HG02642 (cell line): ENCODE results near the gene CCNI2.

Experiments used
- ATAC-seq: cut with Tn5 transposase; IDR thresholded peaks from one replicate; pipeline ENCODE4 v1.9.1; 2021; ENCODE audit warnings: mild to moderate bottlenecking; ENCODE audit not compliant: unreplicated experiment, poor library complexity

CCNI2 gene

DNA sequence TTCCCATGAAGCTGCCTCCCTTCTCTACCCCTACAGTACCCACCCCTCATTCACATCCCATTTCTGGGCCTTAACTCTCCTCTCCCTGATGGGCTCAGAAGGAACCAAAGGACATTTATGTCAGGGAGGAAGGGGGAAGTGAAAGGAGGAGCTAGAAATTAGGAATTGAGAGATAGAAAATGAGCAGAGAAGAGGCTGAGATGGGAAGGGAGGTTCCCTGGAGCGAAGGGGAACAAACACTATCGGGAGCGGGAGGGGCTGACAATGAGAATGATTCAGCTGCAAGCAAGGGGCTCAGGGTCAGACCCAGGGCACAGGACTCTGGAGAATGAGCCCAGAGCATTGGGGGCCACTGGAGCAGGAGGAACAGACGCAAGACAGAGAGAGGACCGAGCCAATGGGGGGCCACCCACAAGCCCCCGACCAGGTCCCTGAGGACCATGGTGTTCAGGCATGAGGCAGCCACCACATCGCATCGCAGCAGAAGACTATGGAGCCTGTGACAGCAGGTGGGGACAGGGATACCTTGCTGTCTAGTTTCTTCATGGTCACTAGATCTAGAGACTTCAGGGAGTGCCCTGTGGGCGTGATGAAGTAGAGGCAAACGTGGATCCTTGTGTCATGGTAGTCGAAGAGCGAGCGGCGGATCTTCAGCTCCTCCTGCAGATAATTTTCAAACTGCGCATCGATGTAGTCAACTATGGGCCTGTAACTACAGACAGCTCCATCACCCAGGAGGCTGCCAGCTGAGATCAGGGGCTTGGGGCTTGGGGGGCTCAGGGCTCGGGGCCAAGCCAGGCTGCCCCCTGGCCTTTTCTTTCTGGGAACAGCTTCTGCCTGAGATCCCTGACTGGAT lies 16.2 kb downstream of the CCNI2 start:
- no peak for ATAC-seq

- ATAC-seq: no peak
These were observed 16.8 kb downstream of the CCNI2 start for GRCh38 chr5:132764051-132764450.

- ATAC-seq: no peak
These were observed 17.5 kb downstream of the CCNI2 start for GRCh38 chr5:132764671-132765238.

DNA sequence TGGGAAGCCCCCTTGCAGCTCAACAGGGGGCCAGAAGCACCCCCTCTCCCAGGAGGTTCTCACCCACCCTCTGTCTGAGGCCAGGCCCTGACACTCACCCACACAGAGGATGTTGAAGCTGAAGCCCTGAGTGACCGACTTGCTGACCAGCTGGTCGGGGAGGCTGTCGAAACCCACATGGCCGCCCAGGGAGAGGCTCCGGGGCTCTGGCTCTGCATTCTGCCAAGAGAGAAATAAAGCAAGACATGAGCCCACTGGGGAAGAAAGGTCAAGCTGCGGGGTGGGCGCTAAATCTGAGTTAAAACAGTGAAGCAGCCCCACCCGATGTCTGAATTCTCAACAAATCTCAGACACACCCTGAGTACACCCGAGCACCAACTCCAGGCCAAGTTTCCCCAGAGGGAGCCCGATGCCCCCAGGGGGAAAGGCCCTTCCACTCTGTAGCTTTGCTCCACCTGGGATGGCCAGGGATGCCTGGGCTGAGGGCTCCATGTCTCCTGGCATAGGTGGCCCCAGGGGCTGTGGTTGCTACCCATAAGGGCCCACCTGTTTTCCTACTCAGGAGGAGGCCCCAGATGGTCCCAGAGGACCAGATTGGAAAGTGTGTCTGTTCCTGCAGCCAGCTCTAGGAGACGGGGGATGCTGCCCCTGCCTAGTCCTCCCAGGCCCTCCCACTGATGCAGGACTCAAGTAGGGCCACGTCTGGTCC lies 18.2 kb downstream of the CCNI2 start:
- no peak for ATAC-seq

DNA sequence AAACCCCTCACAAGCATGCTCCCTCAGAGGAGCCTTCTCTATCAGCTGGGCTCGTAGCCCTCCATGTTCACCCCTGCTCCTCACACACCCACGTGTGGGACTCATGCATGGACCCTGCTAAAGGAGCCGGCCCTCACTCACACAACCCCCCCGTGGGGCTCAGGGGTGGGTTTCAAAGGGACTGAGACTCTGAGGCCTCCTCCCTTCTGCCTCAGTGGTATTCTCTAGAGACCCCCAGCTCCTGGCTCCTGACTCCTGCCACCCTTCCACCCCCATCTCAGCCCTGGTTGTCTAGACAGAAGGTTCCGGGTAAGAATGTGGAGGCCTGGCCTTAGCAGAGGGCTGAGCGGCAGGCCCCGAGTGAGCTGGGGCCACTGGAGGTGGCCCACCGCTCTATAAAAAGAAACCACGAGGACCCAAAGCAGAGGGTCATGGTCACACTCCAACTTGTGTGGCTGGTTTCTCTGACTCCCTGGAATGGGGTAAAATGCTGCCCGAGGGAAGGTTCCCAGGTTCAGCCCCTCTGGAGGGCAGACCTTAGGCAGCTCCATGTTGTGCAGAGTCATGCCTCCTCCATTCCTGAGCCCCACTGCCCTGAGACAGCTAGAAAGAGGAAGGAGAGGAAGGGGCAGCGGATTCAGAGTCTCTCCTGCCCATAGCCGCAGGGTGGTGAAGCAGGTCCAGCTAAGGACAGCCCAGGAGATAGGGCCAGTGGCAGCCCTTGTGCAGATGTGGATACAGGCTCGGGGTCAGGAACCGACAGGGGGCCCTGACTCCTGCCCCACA lies 19.0 kb downstream of the CCNI2 start:
- ATAC-seq: no peak

GRCh38 chr5:132766806-132767055 lies 19.5 kb downstream of the CCNI2 start:
- ATAC-seq: no peak

- ATAC-seq: no peak
These were observed 19.9 kb downstream of the CCNI2 start for GRCh38 chr5:132767150-132767549.

DNA sequence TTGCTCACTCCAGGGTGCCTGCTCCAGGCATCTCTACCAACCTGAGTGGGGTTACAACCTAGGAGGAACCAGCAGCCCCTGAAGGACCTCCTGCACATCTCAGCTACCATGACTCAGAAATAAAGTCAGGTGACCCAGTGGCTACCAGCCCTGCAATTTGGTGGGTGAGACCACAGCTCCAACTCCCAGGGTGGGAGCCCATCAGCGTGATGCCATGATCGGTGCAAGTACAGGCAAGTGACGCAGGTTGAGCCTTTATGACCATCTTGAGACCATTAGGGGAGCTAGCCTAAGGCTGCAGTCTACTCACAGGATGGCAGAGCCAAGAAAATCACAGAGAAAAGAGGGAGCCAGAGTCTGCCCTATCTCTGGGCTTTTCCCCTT lies 21.3 kb downstream of the CCNI2 start:
- ATAC-seq: no peak

DNA sequence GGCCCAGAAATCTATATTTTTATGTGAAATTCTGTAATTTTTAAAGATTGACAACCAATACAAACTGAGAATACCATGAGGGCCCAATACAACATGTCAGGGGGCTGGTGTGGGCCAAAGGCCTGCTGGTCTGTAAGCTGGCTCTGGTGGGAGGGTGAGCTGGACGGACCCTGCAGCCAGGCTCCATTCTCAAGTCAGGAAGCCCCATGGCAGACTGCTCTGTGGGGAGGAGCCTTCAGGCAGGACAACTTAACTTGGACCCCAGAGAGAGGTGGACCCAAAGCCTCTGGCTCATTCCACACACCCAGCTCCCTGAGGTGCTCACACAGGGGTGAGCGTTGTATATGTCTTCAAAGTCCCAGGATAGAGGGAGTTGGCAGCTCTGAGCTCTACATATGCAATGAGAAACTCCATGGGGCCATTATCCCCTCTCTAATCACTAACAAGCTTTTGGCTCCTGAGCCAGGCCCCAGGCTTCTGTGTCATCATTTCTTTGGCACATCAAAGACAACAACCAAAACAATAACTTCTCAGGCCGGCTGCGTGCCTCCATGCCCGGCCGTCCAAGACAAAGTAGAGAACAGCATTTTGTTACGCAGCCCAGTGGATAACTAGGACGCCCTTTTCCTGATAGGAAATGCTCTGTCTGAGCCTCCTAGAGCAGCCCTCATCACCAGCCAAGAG lies 23.4 kb downstream of the CCNI2 start:
- ATAC-seq: no peak

GRCh38 chr5:132771503-132771998 lies 24.3 kb downstream of the CCNI2 start:
- no peak for ATAC-seq

DNA sequence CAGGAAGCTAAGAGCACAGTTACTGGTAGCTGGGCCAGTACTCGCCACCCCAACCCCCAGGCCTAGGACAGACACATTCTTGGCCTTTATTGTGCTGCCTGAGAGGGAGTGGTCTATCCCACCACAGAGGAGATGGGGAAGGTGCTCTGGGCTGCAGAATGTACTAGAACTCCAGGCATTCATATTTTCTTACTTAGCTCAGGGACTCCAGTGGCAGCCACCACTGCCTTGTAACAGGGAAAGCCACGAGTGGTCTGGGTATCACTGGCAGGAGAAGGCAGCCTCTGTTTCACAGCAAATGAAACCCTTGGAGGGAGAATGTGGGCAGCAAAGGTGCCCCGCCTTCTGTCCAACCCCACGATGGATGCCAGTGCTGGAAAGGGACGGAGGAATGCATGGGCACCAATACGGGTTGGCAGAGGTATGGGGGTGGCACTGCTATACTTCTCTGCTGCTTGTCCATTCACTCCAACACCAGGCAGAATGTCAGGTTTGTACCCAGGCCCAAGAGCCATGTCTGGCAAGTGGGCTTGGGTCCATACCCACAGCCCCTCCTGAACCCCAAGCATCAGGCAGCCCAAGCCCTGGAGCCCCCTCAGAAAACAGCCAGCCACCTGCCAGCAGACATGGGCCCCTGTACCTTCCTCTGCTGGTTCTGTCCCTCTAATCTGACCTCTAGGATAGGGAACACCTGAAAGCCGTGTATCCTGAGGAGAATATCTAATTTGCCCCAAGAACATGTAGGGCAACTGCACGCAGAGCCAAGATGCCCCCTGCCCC lies 25.3 kb downstream of the CCNI2 start:
- no peak for ATAC-seq

DNA sequence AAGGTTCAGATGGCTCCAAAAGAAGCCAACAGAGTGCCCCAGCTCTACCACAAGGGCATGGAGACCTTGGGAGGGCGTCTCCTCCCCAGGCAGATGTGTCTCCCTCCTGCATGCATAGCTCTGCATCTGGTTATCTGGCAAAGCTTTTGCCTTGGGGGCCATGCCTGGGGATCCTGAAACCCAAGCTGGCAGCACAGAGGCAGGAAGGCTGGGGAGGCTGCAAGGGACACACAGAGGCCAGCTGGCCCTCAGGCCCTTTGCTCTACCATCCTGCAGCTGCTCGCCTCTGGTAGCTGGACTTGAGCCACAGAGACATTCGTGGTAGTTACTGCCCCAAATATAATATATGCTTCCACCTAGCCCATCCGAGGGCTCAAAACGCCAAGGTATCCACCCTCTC lies 25.9 kb downstream of the CCNI2 start:
- ATAC-seq: no peak

DNA sequence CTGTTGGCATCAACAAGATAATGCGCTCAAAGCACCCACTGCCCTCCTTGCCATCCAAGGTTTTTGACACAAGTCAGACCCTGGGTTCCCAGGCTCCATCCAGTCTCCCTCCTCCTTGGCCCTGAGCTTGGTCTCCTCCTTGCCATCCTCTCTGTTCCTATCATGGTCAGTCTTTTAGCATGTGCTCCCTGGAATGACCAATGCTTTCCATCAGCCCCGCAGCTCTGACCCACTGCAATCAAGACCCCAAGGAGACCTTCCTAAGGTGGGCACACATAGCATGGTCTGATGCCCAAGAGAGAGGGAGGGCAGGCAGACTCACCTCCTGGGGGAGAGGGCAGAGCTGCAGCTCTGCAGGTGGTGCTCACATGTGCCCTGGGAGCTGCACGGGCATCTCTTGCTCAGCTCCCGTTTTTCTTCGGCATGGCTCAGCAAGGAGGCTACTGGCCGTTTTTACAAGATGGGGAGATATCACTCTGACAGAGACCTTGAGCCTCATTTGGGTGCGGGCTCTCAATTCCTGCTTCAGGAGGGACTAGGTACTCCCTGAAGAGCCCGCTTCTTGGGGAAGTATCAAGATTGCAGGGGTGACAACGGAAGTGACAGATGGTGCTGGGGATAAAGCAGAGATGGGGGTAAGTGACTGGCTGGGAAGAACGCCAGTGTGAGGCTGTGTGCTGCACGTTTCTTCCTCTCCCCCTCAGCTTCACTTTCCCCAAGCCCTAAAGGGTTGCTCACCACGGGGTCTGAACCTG lies 26.6 kb downstream of the CCNI2 start:
- no peak for ATAC-seq

DNA sequence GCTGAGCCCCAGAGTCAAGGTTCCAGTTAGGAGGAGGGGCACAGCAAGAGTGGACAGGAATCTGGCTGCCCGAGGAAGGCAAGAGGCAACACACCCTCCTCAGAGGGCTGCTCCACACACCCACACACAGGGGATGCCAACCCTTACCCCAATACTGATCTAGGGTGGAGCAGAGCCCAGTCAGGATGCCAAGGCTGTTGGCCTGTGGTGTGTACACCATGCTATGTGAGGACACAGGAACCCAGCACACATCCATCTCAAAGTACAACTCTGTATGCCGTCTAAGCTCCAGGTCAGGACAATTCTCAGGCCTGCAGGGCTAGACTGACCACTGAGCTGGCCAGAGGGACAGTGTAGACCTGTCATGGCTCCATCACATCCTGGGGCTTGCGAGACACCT lies 27.2 kb downstream of the CCNI2 start:
- no peak for ATAC-seq

- ATAC-seq: no peak
These were observed 27.7 kb downstream of the CCNI2 start for GRCh38 chr5:132774896-132775295.

GRCh38 chr5:132775476-132775961 lies 28.3 kb downstream of the CCNI2 start:
- ATAC-seq: no peak

GRCh38 chr5:132776131-132776937 lies 29.1 kb downstream of the CCNI2 start:
- ATAC-seq: peak; percentile 24

DNA sequence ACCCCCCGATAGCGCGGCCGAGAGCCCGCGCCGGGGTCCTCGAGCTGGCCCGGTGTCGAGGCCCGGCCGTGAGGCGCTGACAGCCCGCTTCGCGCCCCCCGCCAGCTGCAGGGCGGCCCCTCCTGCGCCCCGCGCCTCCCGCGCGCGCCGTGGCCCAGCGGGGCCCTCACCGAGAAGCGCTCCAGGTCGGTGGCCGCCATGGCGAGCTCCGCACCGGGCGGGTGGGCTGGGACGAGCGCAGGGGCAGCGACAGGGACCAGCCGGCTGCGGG lies 29.6 kb downstream of the CCNI2 start:
- no peak for ATAC-seq
